ENCODE measurements around the gene SHCBP1L.
"Not testable (repeated sequence)": the region's sequence is repeated elsewhere in the genome, so short reads cannot be mapped to it uniquely, and the experiment has no call there.

Gene SHCBP1L

DNA sequence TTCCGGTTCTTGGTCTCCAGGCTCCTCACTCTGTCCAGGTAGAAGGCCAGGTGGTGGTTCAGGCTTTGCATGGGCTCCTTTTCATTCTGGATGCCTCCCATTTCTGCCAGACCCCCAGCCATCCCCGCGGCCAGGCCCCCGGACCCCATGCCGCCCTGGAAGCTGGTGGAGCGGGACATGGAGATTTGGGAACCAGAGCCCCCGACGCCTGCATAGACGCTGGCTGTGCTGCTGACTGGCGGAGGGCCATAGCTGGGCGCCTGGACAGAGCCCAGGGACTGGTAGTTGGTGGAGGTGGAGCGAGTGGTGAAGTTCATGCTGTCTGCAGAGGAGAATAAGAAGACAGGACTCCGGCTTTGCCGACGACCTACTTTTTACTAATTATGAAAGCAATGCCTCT, 7.1 kb upstream of the SHCBP1L start:
- H3K9me3 ChIP-seq (ENCODE audit: control insufficient read depth in 1 of 2, low read length in 2 of 2): no peaks in the 10 kb centered on the region
- H3K4me3 ChIP-seq (ENCODE audit: low read depth in 1 of 2, low read length in 2 of 2): no peak overlapping the region
- no peaks in the 10 kb centered on the region for H3K4me1 ChIP-seq (ENCODE audit: control insufficient read depth in 1 of 2, insufficient read depth in 2 of 2, low read length in 2 of 2)
- no peaks in the 10 kb centered on the region for H3K36me3 ChIP-seq (ENCODE audit: control insufficient read depth in 1 of 2, insufficient read depth in 2 of 2, low read length in 2 of 2)
- no peak overlapping the region for H3K27ac ChIP-seq (ENCODE audit: low read length)
- H3K27me3 ChIP-seq (ENCODE audit: low read depth, low read length): no peaks in the 10 kb centered on the region

DNA sequence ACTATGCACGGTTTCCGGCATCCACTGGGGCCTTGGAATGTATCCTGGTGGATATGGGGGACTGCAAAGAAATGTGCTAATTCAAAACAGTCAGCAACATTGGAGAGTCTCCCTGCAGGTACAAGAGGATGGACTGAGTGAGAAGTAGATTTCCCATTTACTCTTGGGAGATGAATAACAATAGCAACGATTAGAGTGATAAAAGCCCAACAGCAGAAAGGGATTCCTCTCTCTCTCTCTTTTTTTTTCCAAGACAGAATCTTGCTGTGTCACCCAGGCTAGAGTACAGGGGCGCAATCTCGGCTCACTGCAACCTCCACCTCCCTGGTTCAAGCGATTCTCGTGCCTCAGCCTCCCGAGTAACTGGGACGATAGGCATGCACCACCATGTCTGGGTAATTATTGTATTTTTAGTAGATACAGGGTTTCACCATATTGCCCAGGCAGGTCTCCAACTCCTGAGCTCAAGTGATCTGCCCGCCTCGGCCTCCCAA, 5.0 kb upstream of the SHCBP1L start:
- Histone ChIP-seq H3K4me3 (ENCODE audit: low read depth in 1 of 2, low read length in 2 of 2) (no peak overlapping the region), H3K36me3 (ENCODE audit: control insufficient read depth in 1 of 2, insufficient read depth in 2 of 2, low read length in 2 of 2) (no peaks in the 10 kb centered on the region)

DNA sequence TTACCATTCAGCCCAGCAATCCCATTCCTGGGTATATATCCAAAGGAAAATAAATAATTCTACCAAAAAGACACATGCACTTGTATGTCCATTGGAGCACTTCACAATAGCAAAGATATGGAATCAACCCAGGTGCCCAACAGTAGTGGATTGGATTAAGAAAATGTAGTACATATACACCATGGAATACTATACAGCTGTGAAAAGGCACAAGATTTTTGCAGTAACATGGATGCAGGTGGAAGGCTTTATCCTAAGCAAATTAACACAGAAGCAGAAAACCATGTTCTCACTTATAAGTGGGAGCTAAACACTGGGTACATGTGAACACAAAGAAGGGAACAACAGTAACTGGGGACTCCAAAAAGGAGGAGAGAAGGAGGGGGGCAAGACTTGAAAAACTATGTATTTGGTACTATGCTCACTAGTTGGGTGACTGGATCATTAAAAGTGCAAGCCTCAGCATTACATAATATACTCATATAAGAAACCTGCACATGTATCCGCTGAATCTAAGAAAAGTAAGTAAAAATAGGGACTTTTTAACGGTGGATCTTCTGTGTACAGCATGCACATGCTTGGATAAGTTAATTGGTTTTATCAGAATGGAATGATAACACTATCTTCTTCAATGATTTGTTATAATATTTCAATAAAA, 3.9 kb upstream of the SHCBP1L start:
- no peak overlapping the region for H3K27ac ChIP-seq (ENCODE audit: low read length)
- H3K9me3 ChIP-seq (ENCODE audit: control insufficient read depth in 1 of 2, low read length in 2 of 2): no peaks in the 10 kb centered on the region
- H3K4me1 ChIP-seq (ENCODE audit: control insufficient read depth in 1 of 2, insufficient read depth in 2 of 2, low read length in 2 of 2): peaks cover 0 to 9% of the 10 kb centered on the region in 2 donors
- H3K4me3 ChIP-seq (ENCODE audit: low read depth in 1 of 2, low read length in 2 of 2): no peak overlapping the region
- no peaks in the 10 kb centered on the region for H3K36me3 ChIP-seq (ENCODE audit: control insufficient read depth in 1 of 2, insufficient read depth in 2 of 2, low read length in 2 of 2)
- H3K27me3 ChIP-seq (ENCODE audit: low read depth, low read length): peaks cover 4% of the 10 kb centered on the region

More for the DNA sequence above, 5.0 kb upstream of the SHCBP1L start:
- Histone ChIP-seq H3K27ac (ENCODE audit: low read length) (no peak overlapping the region), H3K9me3 (ENCODE audit: control insufficient read depth in 1 of 2, low read length in 2 of 2) (no peaks in the 10 kb centered on the region), H3K4me1 (ENCODE audit: control insufficient read depth in 1 of 2, insufficient read depth in 2 of 2, low read length in 2 of 2) (peaks cover 0 to 2% of the 10 kb centered on the region in 2 donors), H3K27me3 (ENCODE audit: low read depth, low read length) (no peaks in the 10 kb centered on the region)

DNA sequence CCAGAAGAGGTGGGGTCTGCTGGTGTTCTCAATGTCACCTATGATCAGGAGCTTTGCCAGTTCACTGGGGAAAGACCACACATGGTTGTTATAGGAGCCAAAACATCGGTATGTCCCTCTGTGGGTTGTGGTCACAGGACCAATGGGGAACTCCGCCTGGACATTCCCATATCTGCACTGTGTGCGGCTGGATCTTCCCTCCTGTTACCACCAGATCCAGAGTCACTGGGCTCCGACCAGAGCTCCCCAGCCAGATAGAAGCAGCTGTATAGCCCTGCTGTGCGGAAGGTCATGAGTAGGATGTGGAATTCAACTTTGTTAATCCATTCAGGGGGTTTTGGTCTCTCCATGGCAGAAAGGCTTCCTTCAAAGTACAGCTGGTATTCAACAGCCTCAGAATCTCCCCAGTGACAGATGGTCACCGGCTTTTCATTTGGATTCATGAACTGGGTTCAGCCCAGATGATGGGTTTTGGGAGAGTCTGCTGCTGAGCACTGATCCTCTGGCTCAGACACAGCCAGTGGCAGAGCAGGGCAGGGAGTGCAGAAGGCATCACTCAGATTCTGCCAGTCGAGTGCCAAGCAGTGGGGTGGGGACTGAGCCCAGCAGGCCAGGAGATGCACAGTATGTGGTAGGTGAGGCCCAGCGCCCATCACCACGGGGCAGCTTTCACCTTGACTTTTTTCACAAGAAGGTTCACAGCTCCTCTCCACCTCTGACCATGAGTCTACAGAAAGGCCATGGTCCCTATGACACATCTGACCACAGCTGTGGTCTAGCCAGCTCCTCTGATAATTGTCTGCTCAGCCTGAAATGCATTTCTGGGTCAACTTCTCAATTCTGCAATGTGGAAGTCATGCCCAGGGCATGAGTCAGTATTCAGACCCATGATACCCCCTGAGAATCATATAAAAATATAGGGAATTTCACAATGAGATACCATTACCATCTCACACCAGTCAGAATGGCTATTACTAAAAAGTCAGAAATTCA, 2.9 kb upstream of the SHCBP1L start:
- Histone ChIP-seq H3K4me3 (ENCODE audit: low read depth in 1 of 2, low read length in 2 of 2) (no peak overlapping the region), H3K9me3 (ENCODE audit: control insufficient read depth in 1 of 2, low read length in 2 of 2) (no peaks in the 10 kb centered on the region), H3K4me1 (ENCODE audit: control insufficient read depth in 1 of 2, insufficient read depth in 2 of 2, low read length in 2 of 2) (peaks cover 0 to 9% of the 10 kb centered on the region in 2 donors), H3K36me3 (ENCODE audit: control insufficient read depth in 1 of 2, insufficient read depth in 2 of 2, low read length in 2 of 2) (no peaks in the 10 kb centered on the region), H3K27ac (ENCODE audit: low read length) (no peak overlapping the region), H3K27me3 (ENCODE audit: low read depth, low read length) (peaks cover 4% of the 10 kb centered on the region)

DNA sequence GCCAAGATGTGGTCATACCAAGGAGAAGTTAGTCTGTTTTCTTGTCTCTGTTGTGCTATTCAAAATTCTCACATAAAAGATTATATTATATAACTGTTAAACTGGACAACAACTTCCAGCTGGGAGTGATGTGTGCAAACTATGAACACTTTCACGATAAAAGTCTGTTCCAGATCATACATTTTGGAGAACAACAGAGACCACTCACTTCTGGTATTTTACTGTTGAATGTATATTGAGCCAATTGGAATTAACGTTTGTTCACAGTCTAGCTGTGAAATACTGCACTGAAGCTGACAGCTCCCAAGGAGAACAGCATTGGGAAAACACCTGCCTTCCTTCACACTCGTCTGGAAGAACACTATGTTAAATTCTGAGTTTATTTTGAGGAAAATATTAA, 860 bp upstream of the SHCBP1L start:
- Histone ChIP-seq H3K4me1 (ENCODE audit: control insufficient read depth in 1 of 2, insufficient read depth in 2 of 2, low read length in 2 of 2) (peaks cover 0 to 9% of the 10 kb centered on the region in 2 donors), H3K27me3 (ENCODE audit: low read depth, low read length) (peaks cover 4% of the 10 kb centered on the region), H3K27ac (ENCODE audit: low read length) (no peak overlapping the region), H3K4me3 (ENCODE audit: low read depth in 1 of 2, low read length in 2 of 2) (no peak overlapping the region), H3K36me3 (ENCODE audit: control insufficient read depth in 1 of 2, insufficient read depth in 2 of 2, low read length in 2 of 2) (no peaks in the 10 kb centered on the region), H3K9me3 (ENCODE audit: control insufficient read depth in 1 of 2, low read length in 2 of 2) (no peaks in the 10 kb centered on the region)

DNA sequence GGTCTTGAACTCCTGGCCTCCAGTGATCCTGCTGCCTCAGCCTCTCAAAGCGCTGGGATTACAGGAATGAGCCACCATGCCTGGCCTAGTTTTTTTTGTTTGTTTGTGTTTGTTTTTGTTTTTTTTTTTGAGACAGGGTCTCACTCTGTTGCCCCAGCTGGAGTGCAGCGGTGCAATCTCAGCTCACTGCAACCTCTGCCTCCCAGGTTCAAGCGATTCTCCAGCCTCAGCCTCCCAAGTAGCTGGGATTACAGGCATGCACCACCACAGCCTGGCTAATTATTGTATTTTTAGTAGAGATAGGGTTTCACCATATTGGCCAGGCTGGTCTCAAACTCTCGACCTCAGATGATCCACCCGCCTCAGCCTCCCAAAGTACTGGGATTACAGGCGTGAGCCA, 9.6 kb downstream of the SHCBP1L start:
- not testable (repeated sequence) for H3K9me3 ChIP-seq (ENCODE audit: control insufficient read depth in 1 of 2, low read length in 2 of 2); H3K27me3 ChIP-seq (ENCODE audit: low read depth, low read length); H3K36me3 ChIP-seq (ENCODE audit: control insufficient read depth in 1 of 2, insufficient read depth in 2 of 2, low read length in 2 of 2); H3K27ac ChIP-seq (ENCODE audit: low read length); H3K4me3 ChIP-seq (ENCODE audit: low read depth in 1 of 2, low read length in 2 of 2); H3K4me1 ChIP-seq (ENCODE audit: control insufficient read depth in 1 of 2, insufficient read depth in 2 of 2, low read length in 2 of 2)

DNA sequence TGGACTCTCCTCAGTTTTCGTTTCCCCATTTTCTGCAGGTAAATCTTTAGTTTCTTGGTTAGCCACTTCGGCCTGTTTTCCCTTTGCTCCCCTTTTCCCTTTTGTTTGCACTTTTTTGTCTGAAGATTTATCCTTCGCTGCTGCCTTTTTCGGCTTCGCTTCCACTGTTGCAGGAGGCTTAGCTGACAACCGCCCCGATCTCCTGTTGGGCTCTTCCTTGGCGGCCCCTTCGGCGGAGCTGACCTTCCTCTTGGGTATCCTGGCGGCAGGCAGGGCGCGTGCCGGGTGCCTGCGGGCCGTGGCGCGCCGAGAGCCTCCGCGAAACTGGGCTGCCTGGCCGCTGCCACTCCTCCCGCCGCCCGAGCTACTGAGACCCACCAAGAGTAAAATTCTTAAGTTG, 10.8 kb downstream of the SHCBP1L start:
- not testable (repeated sequence) for H3K27ac ChIP-seq (ENCODE audit: low read length); H3K9me3 ChIP-seq (ENCODE audit: control insufficient read depth in 1 of 2, low read length in 2 of 2); H3K4me3 ChIP-seq (ENCODE audit: low read depth in 1 of 2, low read length in 2 of 2); H3K4me1 ChIP-seq (ENCODE audit: control insufficient read depth in 1 of 2, insufficient read depth in 2 of 2, low read length in 2 of 2); H3K27me3 ChIP-seq (ENCODE audit: low read depth, low read length); H3K36me3 ChIP-seq (ENCODE audit: control insufficient read depth in 1 of 2, insufficient read depth in 2 of 2, low read length in 2 of 2)

DNA sequence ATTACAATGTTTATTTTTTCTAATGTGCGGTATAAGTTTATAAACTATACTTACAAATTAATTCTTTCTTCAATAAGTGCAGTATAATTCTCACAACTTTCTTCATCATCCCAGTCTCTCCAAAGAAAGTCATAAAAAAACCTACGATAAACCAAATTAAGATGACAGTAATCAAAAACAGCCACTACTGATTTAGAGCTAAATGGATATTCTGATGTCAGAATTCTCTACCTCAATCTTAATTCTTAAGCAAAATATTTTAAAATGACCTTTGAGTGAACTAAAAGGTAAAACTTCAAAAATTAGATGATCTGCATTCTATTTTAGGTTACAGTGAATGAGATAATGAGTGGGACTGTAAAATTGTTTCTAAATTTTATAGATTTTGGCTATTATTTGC, 13.6 kb downstream of the SHCBP1L start:
- H3K9me3 ChIP-seq (ENCODE audit: control insufficient read depth in 1 of 2, low read length in 2 of 2): peaks cover 3 to 5% of the 10 kb centered on the region in 2 donors
- no peaks in the 10 kb centered on the region for H3K27me3 ChIP-seq (ENCODE audit: low read depth, low read length)
- peaks cover 0 to 3% of the 10 kb centered on the region in 2 donors for H3K4me1 ChIP-seq (ENCODE audit: control insufficient read depth in 1 of 2, insufficient read depth in 2 of 2, low read length in 2 of 2)
- no peak overlapping the region for H3K4me3 ChIP-seq (ENCODE audit: low read depth in 1 of 2, low read length in 2 of 2)
- H3K36me3 ChIP-seq (ENCODE audit: control insufficient read depth in 1 of 2, insufficient read depth in 2 of 2, low read length in 2 of 2): no peaks in the 10 kb centered on the region
- H3K27ac ChIP-seq (ENCODE audit: low read length): no peak overlapping the region

DNA sequence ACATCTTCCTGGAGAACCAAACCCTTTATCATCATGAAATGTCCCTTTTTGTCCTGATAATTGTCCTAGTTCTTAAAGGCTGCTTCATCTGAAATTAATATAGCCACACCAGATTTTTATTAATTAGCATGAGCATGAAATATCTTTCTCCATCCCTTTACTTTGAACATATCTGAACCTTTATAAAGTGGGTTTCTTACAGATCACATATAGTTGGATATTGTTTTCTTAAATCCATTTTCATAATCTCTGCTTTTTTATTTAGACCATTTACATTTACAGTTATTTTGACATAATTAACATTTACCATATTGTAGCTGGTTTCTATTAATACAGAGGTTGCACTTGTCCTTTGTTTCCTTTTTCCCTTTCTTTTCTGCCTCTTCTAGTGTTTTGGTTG, 17.2 kb downstream of the SHCBP1L start:
- H3K4me1 ChIP-seq (ENCODE audit: control insufficient read depth in 1 of 2, insufficient read depth in 2 of 2, low read length in 2 of 2): no peaks in the 10 kb centered on the region
- H3K36me3 ChIP-seq (ENCODE audit: control insufficient read depth in 1 of 2, insufficient read depth in 2 of 2, low read length in 2 of 2): no peaks in the 10 kb centered on the region
- H3K27ac ChIP-seq (ENCODE audit: low read length): no peak overlapping the region
- no peaks in the 10 kb centered on the region for H3K27me3 ChIP-seq (ENCODE audit: low read depth, low read length)
- peaks cover 3 to 5% of the 10 kb centered on the region in 2 donors for H3K9me3 ChIP-seq (ENCODE audit: control insufficient read depth in 1 of 2, low read length in 2 of 2)
- no peak overlapping the region for H3K4me3 ChIP-seq (ENCODE audit: low read depth in 1 of 2, low read length in 2 of 2)

DNA sequence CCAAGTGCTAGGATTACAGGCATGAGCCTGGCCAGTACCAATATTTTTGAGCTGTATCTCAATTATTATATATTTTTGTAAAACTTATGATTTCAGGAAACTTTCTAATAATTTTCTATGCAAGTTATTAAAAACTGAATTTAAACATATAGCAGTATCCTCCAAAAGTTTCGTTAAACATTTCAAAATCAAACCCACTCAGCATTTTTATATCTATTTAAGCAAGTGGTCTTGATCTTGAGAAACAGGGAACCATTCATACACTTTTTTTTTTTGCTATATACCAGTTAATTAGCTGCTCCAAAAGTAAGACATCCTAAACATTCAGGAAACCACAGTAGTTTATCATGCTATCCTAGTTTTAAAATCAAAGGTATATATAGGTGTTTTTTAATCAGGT, 22.0 kb downstream of the SHCBP1L start:
- no peaks in the 10 kb centered on the region for H3K27me3 ChIP-seq (ENCODE audit: low read depth, low read length)
- H3K4me3 ChIP-seq (ENCODE audit: low read depth in 1 of 2, low read length in 2 of 2): no peak overlapping the region
- no peak overlapping the region for H3K27ac ChIP-seq (ENCODE audit: low read length)
- H3K9me3 ChIP-seq (ENCODE audit: control insufficient read depth in 1 of 2, low read length in 2 of 2): peaks cover 3 to 5% of the 10 kb centered on the region in 2 donors
- H3K36me3 ChIP-seq (ENCODE audit: control insufficient read depth in 1 of 2, insufficient read depth in 2 of 2, low read length in 2 of 2): no peaks in the 10 kb centered on the region
- no peaks in the 10 kb centered on the region for H3K4me1 ChIP-seq (ENCODE audit: control insufficient read depth in 1 of 2, insufficient read depth in 2 of 2, low read length in 2 of 2)

DNA sequence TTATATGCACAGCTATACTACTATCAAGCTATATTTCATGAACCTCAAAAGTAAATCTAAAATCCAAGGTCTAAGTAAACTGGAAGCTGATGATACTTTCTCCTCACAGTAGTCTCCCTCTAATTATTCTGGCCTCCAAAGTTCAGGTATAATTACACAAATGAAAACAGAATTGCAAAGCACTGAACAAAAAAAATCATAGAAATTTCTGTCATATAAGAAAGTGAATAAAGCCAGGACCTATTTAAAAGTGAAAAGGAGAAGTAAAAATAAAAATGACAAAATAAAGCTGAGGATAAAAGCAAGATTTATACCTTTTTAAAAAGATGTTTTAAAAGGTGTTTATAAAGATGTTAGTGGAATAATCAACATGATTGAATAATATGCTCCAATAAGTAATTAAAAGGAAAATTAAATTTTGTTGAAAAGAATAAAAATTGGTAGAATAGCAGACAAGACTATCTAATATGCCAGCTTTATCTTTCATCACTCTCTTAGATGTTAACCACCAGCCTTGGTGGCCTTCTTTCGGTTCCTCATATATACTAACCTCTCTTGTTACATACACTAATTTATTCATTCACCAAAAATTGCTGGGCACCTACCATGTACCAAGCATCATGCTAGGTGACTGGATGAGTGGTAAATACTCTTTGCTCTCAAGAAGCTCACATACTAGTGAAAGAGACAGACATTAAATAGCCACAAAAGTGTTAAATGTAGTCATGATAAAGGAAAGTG, 25.1 kb downstream of the SHCBP1L start:
- H3K4me1 ChIP-seq (ENCODE audit: control insufficient read depth in 1 of 2, insufficient read depth in 2 of 2, low read length in 2 of 2): no peaks in the 10 kb centered on the region
- no peaks in the 10 kb centered on the region for H3K36me3 ChIP-seq (ENCODE audit: control insufficient read depth in 1 of 2, insufficient read depth in 2 of 2, low read length in 2 of 2)
- no peak overlapping the region for H3K4me3 ChIP-seq (ENCODE audit: low read depth in 1 of 2, low read length in 2 of 2)

More for the DNA sequence above, 25.1 kb downstream of the SHCBP1L start:
- no peaks in the 10 kb centered on the region for H3K9me3 ChIP-seq (ENCODE audit: control insufficient read depth in 1 of 2, low read length in 2 of 2)
- no peaks in the 10 kb centered on the region for H3K27me3 ChIP-seq (ENCODE audit: low read depth, low read length)
- no peak overlapping the region for H3K27ac ChIP-seq (ENCODE audit: low read length)

All from muscle layer of duodenum (tissue), 2 donors.